Fibroblast of gingiva (primary cell): ENCODE data around the gene AJAP1.

Experiments
- DNase-seq: peaks from one replicate; pipeline ENCODE4 v3.0.0-alpha.2; 2011; ENCODE audit warnings: low read depth

AJAP1 gene

DNA sequence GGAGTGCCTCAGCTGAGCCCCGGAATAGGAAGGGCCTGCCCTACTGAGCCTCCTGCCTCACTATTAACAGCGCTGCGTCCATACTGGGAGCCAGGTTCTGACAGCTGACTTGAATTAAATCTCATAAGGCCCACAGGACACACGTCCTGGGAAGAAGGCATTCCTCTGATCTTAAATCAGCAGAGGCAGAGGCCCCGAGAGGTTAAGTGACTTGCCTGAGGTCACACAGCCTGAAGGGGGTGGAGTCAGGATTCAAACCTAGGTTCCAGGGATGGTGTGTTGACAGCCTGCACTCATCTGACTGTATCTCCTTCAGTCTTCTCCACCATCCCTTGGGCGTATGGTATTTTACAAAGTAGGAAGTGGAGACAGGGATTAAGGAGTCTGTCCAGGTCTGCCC is 79.8 kb downstream of the AJAP1 start:
- DNase-seq, result no peak

- no peak for DNase-seq
Measured at GRCh38 chr1:4734791-4735190, 80.4 kb downstream of the AJAP1 start.

- no peak for DNase-seq
Measured at GRCh38 chr1:4736254-4736653, 81.8 kb downstream of the AJAP1 start.

GRCh38 chr1:4741876-4742423 is 87.5 kb downstream of the AJAP1 start:
- no peak for DNase-seq

- no peak for DNase-seq
Measured at GRCh38 chr1:4743978-4744750, 89.8 kb downstream of the AJAP1 start.

DNA sequence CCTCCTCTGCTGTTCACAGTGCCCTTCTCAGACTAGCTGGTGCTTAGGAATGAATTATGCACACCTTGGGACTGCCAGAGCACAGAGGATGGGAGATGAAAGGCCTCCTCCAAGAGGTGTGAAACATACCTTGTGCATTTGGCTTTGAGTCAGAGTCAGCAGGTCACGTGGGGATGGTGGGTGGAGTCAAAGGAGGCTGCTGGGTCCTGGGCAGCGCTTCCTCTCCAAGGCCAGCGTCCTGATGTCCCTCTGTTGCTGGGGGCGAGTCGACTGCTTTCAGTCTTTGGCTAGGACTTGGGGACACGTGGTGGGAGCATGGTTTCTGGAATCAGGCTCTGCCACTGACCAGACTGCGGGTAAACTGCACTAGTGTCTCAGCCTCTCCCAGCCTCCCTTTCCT is 91.2 kb downstream of the AJAP1 start:
- DNase-seq, result no peak

- DNase-seq, result no peak
Measured at GRCh38 chr1:4749406-4749805, 95.0 kb downstream of the AJAP1 start.

- DNase-seq, result no peak
Measured at GRCh38 chr1:4750177-4750576, 95.8 kb downstream of the AJAP1 start.

- DNase-seq, result no peak
Measured at GRCh38 chr1:4752059-4752458, 97.7 kb downstream of the AJAP1 start.

DNA sequence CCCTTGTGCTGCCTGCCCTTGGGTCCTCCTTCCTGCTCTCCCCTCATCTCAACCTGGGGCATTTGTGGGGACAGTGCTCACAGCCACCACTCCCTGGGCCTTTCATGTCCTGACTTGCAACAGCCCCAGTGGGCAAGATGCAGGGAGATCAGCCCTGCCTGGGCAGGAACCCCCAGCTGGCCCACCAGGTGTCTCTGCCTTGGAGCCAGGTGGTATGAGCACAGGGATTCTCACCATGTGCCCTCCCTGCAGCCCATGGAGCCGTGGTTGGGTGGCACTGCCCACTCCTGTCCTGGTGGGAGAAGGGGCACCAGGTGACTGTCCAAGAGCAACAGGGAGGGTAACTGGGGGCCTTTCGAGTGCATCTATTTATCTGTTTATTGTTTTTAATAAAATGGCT is 100.4 kb downstream of the AJAP1 start:
- no peak for DNase-seq

DNA sequence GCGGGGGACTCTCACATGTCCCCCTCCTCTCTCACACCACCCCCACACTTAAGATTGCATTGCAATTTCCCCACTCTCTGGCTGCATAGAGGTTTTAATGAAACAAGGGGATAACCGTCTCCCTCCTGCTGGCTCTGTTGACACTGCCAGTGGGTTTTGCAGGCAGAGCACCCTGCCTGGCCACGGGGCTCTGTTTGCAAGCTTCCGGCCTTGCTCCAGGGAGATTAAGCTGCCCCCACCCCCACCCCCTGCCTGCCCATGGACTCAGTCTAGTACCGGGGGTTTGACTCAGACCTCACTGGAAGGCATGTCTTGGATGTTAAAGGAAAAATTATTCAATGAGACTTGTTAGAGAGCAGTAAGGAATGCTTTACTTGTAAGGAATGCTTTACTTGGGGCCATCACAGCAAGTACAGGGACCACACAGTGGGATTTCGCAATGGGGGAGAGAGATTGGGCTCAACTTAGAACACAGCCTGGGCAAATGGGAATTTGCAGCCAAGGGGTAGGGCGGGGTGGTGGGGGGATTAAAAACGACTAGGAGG is 101.0 kb downstream of the AJAP1 start:
- DNase-seq, result no peak

DNA sequence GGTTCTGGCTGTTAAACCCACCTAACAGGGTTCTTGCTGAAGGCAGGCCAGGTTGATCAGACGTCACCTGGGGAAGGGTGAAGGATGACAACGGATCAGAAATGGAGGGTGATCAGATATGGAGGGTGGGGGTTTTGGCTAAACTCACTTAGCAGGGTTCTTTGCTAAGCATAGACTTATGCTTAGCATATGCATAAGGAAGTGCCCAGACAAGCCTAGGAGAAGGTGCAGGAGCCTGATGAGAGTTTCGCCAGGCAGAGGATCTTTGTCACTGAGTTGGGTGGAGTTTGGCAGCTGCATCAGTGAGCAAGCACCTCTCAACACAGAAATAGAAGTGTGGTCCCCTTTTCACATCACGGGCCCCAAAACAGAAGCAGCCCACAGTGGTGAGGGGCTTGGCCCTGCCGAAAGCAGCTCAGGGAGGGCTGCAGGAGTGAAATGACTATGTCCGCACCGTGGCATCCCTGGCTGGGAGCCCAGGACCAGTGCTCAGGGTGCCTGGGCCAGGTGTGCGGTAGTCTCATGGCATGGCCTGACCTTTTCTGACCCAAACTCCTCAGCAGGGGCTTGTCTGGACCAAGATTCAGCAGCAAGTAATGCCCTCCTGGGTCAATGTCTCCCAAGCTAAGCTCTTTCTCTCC is 101.6 kb downstream of the AJAP1 start:
- DNase-seq, result no peak

DNA sequence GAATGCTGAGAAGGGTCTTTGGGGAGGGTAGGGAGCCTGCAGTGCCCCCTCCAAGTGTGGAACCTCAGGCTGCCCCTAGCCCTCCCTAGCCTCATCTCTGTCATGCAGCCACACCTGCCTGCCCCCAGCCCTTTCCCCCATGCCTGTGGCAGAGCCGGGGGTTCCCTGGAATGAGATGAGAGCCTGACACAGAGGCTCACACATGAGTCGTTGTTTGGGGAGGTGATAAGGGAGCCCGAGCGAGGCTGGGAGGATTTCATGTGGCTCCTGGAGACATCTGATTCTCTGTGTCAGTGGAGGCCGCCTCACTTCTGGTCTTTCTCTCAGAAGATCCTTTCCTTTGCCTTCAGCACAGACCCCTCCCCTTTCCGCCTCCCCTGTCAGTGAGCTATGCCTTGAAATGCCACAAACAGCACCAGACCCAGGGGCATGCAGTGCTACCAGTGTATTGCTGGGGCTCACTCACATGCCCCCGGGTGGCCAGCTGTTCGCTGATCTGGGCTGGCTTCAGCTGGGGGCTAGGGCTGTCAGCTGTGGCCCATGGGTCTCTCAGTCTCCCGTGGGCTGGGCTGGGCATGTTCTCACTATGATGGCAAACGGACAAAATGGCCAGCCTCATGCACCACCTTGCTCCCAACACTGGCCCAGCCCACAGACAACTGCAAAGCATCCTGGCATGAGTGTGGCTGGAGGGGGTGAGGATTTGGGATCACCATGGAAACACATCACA is 102.6 kb downstream of the AJAP1 start:
- no peak for DNase-seq

GRCh38 chr1:4759671-4760070 is 105.3 kb downstream of the AJAP1 start:
- DNase-seq, result no peak

- DNase-seq, result no peak
Measured at GRCh38 chr1:4760088-4760487, 105.7 kb downstream of the AJAP1 start.

DNA sequence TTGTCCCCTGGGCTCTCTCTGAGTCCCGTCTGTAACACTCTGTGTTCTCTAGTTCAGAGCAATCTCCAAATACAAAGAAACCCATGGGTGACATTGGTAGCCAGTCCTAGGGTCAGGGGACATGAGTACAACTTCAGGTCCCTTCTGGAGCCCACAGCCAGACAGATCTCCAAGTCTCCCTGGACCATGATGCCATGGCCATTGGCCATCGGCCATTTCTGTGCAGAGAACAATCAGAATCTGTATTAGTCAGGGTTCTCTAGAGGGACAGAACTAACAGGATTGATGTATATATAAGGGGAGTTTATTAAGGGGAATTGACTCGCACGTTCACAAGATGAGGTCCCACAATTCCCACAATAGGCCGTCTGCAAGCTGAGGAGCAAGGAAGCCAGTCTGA is 106.9 kb downstream of the AJAP1 start:
- no peak for DNase-seq

- DNase-seq, result no peak
Measured at GRCh38 chr1:4762146-4762545, 107.7 kb downstream of the AJAP1 start.

- DNase-seq, result no peak
Measured at GRCh38 chr1:4767308-4767707, 112.9 kb downstream of the AJAP1 start.

GRCh38 chr1:4768553-4768952 is 114.1 kb downstream of the AJAP1 start:
- no peak for DNase-seq

GRCh38 chr1:4769516-4770280 is 115.3 kb downstream of the AJAP1 start:
- no peak for DNase-seq

- no peak for DNase-seq
Measured at GRCh38 chr1:4770713-4771112, 116.3 kb downstream of the AJAP1 start.

- DNase-seq, result no peak
Measured at GRCh38 chr1:4771267-4771666, 116.9 kb downstream of the AJAP1 start.
